Measurements from ENCODE around the gene TMEM86A.

GRCh38 chr11:18704698-18705097 lies 6.1 kb downstream of the TMEM86A start:
- TF ChIP-seq CTCF (IDR thresholded peaks at IDR 0.05; ENCODE audit: insufficient read depth, low read length) = no peak
- no peak for TF ChIP-seq REST (IDR thresholded peaks at IDR 0.05; ENCODE audit: insufficient replicate concordance, low read depth)
